ENCODE results near the gene SLC66A2.

The SLC66A2 gene

DNA sequence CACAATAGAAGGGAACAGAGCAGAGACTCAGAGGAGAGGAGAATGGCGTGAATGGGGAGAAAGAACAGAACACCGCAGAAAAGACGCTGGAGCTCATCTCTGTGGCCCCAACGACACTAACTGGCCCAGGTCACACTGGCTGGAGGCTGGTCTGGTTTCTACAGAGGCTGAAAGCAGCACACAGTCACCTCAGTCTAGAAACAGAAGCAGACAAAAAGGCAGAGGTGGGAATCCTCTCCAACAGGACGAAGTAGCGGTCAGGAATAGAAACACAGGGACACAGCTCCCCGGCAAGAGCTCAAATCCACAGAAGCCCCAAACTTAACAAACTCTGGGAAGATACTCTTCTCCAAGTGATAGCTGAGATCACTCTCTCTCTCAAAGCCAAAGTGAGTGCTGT, 9.2 kb downstream of the SLC66A2 start:
- intact Hi-C loops (cut with DNase I) = no loop called here
- DNase-seq = peak in 9 of 42 donors; percentile 0 to 33 (median 2)

DNA sequence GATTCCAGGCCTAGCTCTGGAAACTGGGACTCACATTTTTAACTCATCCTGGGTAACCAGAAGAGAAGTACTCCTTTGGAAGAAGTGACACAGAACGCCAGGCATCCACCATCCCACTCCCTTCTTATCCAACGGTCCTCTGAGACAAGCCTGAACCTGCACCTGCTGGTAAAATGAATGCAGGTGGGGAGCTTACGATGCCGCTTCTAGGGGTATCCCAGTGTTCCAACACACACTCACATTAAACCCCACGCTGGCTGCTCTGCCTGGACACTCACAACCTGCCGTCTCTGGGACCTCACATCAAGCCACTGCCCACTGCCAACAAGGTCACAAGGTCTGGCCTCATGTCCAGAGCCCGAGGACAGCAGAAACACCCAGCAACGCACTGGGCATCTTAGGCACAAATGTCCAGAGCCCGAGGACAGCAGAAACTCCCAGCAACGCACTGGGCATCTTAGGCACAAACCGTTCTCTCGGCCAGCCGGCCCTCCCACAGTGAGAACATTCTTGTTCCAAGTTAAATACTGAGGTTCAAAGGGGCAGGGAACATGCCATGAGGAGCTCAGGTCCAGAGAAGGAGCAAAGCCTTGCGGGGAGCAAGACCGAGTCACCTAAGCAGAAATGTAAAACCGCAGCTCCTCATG, 9.9 kb downstream of the SLC66A2 start:
- intact Hi-C loops (cut with DNase I) = no loop called here
- peak in 17 of 42 donors; percentile 1 to 52 (median 18) for DNase-seq

DNA sequence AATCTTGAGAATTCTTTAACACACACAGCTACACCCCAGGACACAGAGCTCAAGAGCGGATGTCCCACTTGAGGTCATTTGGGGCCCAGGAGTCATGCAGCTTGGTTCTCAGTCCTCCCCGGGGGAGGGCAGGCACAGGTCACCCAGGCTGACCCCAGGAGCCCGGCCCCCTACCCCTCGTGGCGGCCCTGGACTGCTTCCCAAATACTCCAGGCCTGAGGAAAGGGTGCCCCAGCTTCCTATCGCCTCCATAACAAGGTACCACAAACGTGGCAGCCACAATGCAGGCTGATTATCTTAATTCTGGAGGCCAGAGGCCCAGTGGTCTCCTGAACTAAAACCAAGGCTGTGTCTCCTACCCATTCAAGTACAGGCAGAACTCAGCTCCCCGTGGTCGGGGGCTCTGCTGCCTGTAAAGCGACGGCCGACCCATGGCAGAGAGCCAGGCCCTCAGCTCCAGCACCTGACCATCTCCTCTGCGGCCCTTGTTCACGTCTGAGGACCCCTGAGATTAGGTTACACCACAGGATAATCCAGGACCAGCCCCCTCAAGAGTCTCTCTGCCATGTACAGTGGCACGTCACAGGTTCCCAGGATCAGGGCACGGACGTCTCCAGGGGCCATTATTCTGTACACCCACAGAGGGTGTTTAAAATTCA, 10.5 kb downstream of the SLC66A2 start:
- intact Hi-C loops (cut with DNase I) = no loop called here
- peak in 15 of 42 donors; percentile 1 to 39 (median 10) for DNase-seq

DNA sequence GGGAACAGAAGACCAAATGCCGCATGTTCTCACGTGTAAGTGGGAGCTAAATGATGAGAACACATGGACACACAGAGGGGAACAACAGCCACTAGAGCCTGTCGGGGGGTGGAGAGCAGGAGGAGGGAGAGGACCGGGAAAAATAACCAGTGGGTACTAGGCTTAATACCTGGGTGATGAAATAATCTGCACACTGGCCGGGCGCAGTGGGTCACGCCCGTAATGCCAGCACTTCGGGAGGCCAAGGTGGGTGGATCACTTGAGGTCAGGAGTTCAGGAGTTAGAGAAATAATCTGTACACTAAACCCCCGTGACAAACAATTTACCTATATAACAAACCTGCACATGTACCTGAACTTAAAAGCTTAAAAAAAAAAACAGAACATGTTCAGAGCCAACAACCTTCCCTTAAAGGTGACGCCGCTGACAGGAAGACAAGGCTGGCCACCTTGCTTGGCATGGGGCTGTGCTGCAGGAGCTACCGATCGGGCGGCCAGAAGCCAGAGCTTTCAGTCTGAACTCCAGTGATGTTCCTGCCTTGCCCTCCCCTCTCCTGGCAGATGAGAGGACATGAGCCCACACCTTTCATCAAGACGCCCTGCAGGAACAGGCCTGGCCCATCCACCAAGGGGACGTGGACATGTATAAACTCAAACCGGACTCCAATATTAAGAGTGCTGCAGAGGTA, 11.2 kb downstream of the SLC66A2 start:
- intact Hi-C loops (cut with DNase I) = no loop called here
- peak in 15 of 42 donors; percentile 0 to 37 (median 4) for DNase-seq

DNA sequence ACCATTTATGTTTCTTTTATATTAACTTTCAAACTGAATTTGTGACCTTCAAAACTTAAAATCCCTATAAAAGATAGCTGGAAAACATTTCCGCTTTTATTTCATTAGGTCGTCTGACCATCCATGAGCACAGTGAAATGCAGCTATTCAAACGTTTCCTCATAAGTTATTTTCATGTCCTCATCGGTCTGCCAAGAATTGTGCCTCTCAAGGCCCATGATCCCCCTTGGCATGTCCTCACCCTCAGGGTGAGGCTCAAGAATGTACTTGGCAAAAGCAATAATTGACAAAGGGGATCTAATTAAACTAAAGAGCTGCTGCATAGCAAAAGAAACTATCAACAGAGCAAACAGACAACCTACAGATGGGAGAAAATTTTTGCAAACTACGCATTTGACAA, 12.4 kb downstream of the SLC66A2 start:
- intact Hi-C loops (cut with DNase I) = no loop called here
- peak in 4 of 42 donors; percentile 1 to 21 (median 10) for DNase-seq

DNA sequence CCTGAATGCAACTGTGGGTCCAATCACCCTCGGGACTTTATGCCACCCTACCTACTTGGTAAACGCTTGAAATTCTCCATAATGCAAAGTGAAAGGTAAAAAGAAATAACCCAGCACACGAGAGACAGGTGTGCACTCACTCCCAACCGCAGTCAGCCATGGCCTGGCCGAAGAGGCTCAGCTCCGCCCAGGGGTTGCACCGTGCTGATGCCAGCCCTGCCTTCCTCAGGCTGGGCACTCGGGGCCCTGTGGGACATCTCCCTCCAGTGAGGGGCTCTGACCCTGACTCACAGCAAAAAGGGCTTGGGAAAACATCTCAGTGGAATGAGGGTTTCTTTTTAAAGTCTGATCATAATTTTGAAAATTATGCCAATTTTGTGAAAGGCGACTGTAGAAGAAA, 13.3 kb downstream of the SLC66A2 start:
- intact Hi-C loops (cut with DNase I) = no loop called here

DNA sequence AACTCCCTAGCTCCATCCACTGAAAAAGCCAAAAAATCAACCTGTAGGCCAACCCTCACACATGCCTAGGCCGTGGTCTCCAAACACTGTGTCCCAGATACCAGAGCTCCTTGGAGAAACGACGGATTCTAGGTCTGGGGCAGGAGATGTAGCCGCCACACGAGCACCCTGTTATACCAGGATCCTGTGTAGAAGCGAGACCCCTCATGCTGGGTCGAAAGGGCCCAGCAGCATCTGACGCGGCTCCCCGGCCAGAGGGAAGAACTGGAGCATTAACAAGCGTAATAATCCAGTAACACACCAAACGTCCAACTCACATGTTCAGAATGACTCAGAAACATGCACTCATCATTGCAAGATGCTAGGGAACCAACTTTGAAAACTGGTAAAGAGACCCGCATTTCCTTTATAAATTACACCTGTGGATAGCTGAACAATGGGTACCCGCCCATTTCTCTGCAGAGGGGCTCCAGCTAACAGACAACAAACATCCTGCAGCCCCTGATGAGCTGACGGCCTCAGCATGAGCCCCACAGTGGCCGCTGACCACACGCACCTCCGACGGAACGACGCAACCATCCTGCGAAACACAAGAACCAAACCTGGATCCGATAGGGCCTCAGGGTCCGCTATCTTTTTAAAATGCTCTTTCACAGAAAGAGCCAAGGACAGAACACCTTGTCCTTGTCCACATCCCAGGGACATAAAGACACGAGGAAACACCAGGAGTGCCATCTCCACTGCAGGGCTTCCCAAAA, 14.2 kb downstream of the SLC66A2 start:
- intact Hi-C loops (cut with DNase I) = no loop called here

More for the DNA sequence above, 13.3 kb downstream of the SLC66A2 start:
- peak in 6 of 42 donors; percentile 2 to 14 (median 4) for DNase-seq

DNA sequence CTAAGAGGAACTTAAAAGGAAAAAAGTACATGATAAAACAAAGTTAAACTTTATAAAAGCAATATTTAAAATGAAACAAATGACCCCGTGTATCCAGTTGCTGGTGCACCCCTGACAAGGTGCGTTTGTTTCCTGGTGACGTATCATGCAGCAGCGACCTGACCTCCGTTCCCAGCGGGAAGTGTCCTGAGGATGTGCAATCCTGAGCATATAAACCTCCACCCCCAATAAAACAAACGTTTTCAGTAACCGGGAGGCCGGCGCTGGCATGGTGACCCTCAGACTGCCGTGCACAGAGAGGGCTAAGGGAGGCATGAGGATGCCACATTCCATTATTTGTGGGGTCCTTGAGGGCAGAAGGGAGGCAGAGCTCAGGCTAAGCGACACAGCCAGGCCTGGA, 14.8 kb downstream of the SLC66A2 start:
- intact Hi-C loops (cut with DNase I) = no loop called here
- peak in 12 of 42 donors; percentile 0 to 24 (median 6) for DNase-seq

More for the DNA sequence above, 14.2 kb downstream of the SLC66A2 start:
- peak in 11 of 42 donors; percentile 3 to 25 (median 9) for DNase-seq

DNA sequence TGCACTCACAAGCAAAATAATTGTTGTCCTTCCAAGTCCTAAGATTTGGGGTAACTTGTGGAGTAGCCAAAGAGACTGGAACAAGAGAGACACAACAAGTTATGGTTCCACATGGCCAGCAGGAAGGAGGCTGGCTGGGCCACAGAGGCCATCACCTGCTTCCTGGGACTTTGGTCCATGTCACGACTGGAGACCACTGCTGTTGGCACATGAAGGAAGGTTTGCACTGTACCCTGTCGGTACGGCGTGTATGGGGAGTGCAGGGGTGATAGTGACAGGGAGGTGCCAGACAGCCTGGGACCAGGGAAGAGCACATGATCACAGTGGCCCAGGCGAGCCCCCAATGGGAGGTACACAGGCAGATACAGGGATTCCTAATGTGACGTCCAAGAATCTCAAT, 15.5 kb downstream of the SLC66A2 start:
- intact Hi-C loops (cut with DNase I) = no loop called here
- peak in 12 of 42 donors; percentile 1 to 28 (median 3) for DNase-seq

DNA sequence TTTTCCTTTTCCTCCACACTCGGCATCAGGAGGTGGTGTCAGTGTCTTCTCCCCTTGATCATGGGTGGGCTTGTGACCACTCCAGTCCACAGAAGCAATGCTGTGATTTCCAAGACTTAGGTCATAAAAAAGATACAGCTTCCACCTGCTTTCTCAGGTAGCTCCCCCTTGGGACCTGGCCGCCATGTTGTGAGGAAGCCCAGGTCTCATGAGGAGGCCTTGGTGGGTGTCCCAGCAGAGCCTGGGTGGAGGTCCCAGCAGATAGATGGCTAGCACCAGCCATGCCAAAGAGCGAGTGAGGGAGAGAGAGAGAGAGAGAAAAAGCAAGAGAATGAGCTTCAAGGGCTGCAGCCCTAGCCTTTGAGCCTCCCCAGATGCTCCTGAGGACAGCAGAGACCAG, 16.0 kb downstream of the SLC66A2 start:
- DNase-seq = peak in 7 of 42 donors; percentile 1 to 27 (median 7)
- intact Hi-C loops (cut with DNase I) = no loop called here

DNA sequence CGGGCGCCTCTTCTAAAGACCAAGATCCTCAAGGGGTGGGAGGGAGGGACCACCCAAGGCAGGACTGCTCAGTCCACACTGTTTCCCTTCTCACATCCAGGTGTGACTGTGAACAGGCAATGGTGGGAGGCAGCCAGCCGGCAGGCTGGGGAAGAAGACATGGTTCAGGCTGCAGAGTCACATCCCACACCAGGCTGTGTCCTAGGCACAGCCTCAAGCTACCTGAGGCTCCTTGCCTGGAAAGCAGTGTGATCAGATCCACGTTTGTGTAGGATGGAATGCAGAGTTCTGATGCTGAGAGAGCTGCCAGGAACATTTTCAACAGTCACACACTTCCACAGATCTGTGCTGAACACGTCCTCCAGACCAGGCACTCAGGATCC, 16.4 kb downstream of the SLC66A2 start:
- intact Hi-C loops (cut with DNase I) = no loop called here
- DNase-seq = peak in 29 of 42 donors; percentile 9 to 82 (median 48)

DNA sequence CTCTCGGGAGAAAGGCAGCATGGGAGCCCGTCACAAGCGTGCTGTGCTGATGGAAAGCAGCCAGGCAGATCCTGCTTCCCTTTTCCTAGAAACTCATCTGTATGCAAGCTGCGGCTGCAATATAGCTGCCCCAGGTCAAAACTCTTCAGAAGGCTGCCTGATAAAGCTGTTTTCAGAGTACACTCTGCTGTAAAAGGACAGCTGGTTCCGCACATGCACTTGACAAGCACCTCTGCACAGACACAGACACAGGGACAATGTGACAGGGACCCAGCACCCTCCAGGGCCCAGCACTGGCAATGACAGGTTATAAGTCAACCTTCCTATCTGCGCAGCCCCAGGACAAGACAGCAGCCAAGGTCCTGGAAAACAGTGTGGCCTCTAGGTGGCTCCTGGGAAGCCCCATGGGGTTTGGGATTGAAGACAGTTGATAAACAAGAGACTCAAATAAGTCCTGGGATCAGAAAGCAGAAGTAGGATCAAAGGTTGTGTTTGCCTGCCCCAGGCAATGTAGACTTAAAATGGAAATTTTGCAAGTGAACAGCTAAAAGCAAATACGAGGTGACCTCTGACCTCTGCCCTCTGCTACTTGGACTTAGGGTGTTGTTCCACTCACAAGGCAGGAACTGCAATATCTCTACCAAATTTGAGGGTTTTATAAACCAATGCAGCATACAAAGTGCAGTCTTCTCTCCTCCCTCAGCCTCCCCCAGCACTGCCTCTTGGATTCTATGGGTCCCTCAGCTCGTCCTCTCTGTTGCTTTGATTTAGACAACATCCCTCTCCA, 16.9 kb downstream of the SLC66A2 start:
- DNase-seq = peak in 21 of 42 donors; percentile 14 to 65 (median 40)
- intact Hi-C loops (cut with DNase I) = no loop called here

DNA sequence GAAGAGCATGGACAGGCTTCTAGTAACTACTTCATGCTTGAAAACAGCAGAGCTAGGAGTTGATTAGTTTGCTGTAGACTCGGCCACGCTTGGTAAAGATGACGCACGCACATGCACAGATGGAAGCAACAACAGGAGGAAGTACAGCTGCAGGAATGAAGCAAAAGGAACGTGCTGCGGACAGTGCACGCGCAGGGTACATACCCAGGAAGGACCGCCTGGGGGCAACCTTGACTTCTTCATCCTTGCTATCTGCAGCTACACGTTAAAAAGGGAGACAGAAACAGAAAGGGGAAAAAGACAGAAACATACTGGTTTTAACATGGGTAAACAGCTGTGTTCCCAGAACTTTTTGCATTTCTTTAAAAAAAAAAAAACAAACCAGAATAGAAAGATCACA, 17.7 kb downstream of the SLC66A2 start:
- intact Hi-C loops (cut with DNase I) = no loop called here
- peak in 17 of 42 donors; percentile 0 to 38 (median 11) for DNase-seq

DNA sequence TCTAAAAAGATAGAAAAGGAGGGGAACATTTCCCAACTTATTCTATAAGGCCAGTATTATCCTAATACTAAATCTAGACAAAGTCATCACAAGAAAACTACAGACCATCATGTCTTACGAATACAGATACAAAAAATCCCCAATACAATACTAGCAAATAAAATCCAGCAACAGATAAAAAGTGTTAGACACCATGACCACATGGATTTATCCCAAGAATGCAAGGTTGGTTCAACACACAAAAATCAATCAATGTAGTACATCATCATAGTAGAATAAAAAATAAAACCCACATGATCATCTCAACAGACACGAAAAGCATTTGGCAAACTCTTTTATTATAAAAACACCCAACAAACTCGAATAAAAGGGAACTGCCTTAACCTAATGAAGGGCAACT, 18.5 kb downstream of the SLC66A2 start:
- intact Hi-C loops (cut with DNase I) = no loop called here
- no peak for DNase-seq

DNA sequence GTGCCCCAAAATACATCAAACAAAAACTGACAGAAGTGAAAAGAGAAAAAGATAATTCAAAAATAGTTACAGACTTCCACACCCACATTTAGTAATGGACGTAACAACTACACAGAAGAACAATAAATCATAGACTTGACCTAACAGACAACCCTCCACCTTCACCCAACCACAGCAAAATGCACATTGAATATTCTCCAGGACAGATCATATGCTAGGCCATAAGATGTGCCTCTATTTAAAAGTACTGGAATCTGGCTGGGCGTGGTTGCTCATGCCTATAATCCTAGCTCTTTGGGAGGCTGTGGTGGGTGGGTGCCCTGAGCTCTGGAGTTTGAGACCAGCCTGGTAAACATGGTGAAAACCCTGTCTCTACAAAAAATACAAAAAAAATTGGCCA, 20.0 kb downstream of the SLC66A2 start:
- intact Hi-C loops (cut with DNase I) = no loop called here
- peak in 4 of 42 donors; percentile 1 to 6 (median 3) for DNase-seq

DNA sequence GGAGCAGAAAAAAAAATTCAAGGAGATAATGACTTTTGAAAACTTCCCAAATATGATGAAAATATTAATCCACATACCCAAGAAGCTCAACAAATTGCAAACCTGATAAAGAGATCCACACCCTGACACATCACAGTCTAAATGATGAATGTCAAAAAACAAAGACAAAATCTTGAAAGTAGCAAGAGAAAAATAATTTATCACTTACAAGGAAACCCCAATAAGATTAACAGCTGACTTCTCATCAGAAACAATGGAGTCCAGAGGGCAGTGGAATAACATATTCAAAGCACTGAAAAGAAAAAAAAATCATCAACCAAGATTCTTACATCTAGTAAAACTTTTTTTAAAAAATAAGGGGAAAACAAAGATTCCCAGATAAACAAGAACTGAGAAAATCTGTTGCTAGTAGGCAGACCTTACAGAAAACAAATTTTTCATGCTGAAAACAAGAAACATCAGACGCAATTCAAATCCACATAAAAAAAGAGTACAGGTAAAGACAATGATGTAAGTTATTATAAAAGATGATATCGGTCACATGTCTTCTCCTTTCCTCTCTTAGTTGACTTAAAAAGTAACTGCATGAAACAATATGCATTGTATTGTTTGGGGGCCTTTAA, 21.3 kb downstream of the SLC66A2 start:
- no peak for DNase-seq
- intact Hi-C loops (cut with DNase I) = no loop called here

DNA sequence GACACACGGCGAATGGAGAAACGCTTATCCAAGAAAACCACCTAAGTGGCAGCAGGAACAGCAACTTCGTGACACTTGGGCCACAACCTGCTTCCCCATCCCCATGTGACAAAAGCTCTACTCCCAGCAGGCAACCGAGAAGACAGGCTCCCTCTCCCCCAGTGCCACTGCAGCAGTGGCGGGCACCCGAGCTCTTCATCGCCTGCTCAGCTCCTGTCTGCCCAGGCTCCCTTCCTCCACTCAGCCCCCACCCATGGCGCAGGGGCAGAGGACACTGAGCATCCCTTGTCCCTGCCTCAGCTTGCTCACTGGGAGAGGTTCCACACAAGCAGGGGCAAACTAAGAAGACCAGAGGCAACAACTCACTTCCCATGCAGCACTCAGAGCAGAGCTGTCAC, 22.9 kb downstream of the SLC66A2 start:
- peak in 12 of 42 donors; percentile 1 to 21 (median 8) for DNase-seq
- intact Hi-C loops (cut with DNase I) = no loop called here
